ENCODE measurements around the gene B3GALT4.

The B3GALT4 gene

GRCh38 chr6:33295621-33296369, 18.9 kb downstream of the B3GALT4 start:
- H3K4me3 ChIP-seq (ENCODE audit: low read depth, low read length): no peak overlapping the region
- TF ChIP-seq CTCF (IDR thresholded peaks at IDR 0.05; ENCODE audit: borderline replicate concordance, insufficient read depth, low read depth, low read length): no peak

GRCh38 chr6:33296797-33297405, 20.0 kb downstream of the B3GALT4 start:
- TF ChIP-seq CTCF (IDR thresholded peaks at IDR 0.05; ENCODE audit: borderline replicate concordance, insufficient read depth, low read depth, low read length): no peak
- H3K4me3 ChIP-seq (ENCODE audit: low read depth, low read length): no peak overlapping the region

GRCh38 chr6:33297406-33297955, 20.6 kb downstream of the B3GALT4 start:
- no peak for TF ChIP-seq CTCF (IDR thresholded peaks at IDR 0.05; ENCODE audit: borderline replicate concordance, insufficient read depth, low read depth, low read length)

GRCh38 chr6:33297956-33298772, 21.2 kb downstream of the B3GALT4 start:
- peak overlapping the region; percentile 62 for H3K4me3 ChIP-seq (ENCODE audit: low read depth, low read length)
- TF ChIP-seq CTCF (IDR thresholded peaks at IDR 0.05; ENCODE audit: borderline replicate concordance, insufficient read depth, low read depth, low read length): 0 out of 2 replicates have a peak, but pooled peaks have one; percentile 7

More at GRCh38 chr6:33297406-33297955, 20.6 kb downstream of the B3GALT4 start:
- peak overlapping the region; percentile 62 for H3K4me3 ChIP-seq (ENCODE audit: low read depth, low read length)

GRCh38 chr6:33298773-33299236, 21.9 kb downstream of the B3GALT4 start, which contains the start of gene RGL2:
Gene RGL2 (minus strand): TSS chr6:33298942. CDS start chr6:33298610, 332 bp downstream.
- H3K4me3 ChIP-seq (ENCODE audit: low read depth, low read length): peak within 1 kb of the TSS; percentile 62
- no peak for TF ChIP-seq CTCF (IDR thresholded peaks at IDR 0.05; ENCODE audit: borderline replicate concordance, insufficient read depth, low read depth, low read length)

- TF ChIP-seq CTCF (IDR thresholded peaks at IDR 0.05; ENCODE audit: borderline replicate concordance, insufficient read depth, low read depth, low read length): peak; percentile 70
- peak overlapping the region; percentile 62 for H3K4me3 ChIP-seq (ENCODE audit: low read depth, low read length)
Measured at GRCh38 chr6:33299237-33299944, 22.5 kb downstream of the B3GALT4 start.

Data from GM12875 (cell line).